AG09319 (cell line): ENCODE results near the gene NOS2.
"Not testable (repeated sequence)": the region's sequence is repeated elsewhere in the genome, so short reads cannot be mapped to it uniquely, and the experiment has no call there.

Source experiments
- DNase-seq: peaks from one replicate; pipeline ENCODE4 v3.0.0-alpha.2; 2010; ENCODE audit warnings: low read depth; ENCODE audit errors: extremely low read depth
- CTCF ChIP-seq: IDR thresholded peaks from 2 replicates; pipeline ENCODE4 v1.5.1; 2011; ENCODE audit warnings: low read depth, mild to moderate bottlenecking, inconsistent platforms, low read length, moderate library complexity

NOS2 gene

GRCh38 chr17:27762527-27763305, 37.6 kb downstream of the NOS2 start:
- no peak for DNase-seq
- TF ChIP-seq CTCF, result no peak

GRCh38 chr17:27760931-27761330, 39.4 kb downstream of the NOS2 start:
- not testable (repeated sequence) for DNase-seq

GRCh38 chr17:27760069-27760885, 40.1 kb downstream of the NOS2 start:
- TF ChIP-seq CTCF, result peak; percentile 80
- peak; percentile 3 for DNase-seq

GRCh38 chr17:27759528-27759927, 40.8 kb downstream of the NOS2 start:
- no peak for DNase-seq
- TF ChIP-seq CTCF, result no peak

- peak; percentile 7 for DNase-seq
- peak; percentile 77 for TF ChIP-seq CTCF
Measured at GRCh38 chr17:27756467-27757371, 43.6 kb downstream of the NOS2 start.

GRCh38 chr17:27755706-27756466, 44.4 kb downstream of the NOS2 start:
- no peak for DNase-seq
- TF ChIP-seq CTCF, result no peak

- TF ChIP-seq CTCF, result no peak
Measured at GRCh38 chr17:27754549-27754948, 45.8 kb downstream of the NOS2 start.

GRCh38 chr17:27753726-27754125, 46.6 kb downstream of the NOS2 start:
- not testable (repeated sequence) for DNase-seq

More at GRCh38 chr17:27754549-27754948, 45.8 kb downstream of the NOS2 start:
- DNase-seq, result no peak

- not testable (repeated sequence) for DNase-seq
Measured at GRCh38 chr17:27752831-27753619, 47.3 kb downstream of the NOS2 start.
